ENCODE results near the gene LANCL1.
"Not testable (repeated sequence)": the region's sequence is repeated elsewhere in the genome, so short reads cannot be mapped to it uniquely, and the experiment has no call there.

LANCL1 gene

GRCh38 chr2:210460322-210461227 lies 16.0 kb downstream of the LANCL1 start:
- DNase-seq: peak in 29 of 56 donors; percentile 2 to 78 (median 25)

DNA sequence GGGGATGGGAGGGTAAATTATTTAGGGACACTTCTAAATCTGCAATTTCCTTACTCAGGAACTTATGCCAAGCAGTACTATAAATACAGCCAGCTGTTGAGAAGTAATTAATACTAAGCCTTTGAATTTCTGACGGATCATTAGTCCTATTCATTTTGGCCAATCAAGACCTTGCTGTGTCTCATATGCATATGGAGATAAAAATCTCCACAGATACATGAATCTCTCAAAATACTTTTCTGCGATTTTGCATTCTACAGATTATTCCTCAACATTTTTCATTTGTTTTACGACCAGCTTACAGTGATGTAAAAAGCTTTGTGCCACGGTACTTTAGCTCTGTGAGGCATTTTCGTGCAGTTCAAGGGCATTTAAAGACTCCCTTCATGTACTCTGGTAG lies 16.7 kb downstream of the LANCL1 start:
- DNase-seq: no peak

GRCh38 chr2:210459407-210459806 lies 17.2 kb downstream of the LANCL1 start:
- no peak for DNase-seq

DNA sequence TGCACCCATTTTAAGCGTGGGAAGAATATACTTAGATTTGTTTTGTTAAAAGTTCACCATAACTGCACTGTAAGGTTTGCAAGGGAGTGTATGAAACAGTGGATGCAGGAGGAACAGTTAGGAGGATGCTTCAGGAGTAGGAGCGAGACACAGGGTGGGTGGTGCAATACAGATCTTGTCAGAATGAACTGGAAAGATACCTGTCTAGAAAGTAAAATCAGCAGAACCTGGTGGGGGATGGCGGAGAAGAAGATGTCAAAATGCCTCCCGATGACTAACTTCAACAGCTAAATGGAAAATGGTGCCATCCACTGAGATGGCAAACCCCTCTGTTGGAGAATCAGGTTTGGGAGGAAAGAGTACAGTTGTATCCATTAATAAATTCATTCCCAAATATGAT lies 18.2 kb downstream of the LANCL1 start:
- no peak for DNase-seq

DNA sequence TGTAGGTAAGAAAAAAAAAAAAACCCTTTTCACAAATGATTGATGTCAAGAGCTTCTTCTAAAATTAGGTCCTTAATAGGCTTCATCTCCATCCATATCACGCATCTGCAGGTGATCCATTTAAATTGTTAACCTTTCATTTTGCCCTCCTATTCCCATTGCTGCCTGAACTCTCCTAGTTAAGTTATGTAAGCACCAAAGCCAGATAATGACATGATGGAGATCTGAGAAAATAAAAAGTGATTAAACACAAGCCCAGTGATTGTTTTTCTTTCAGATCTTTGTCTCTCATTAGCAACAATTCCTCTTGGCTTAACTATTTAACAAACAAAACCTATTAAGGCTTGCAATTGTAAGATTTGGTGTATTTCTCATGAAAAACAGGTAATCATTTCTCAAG lies 20.0 kb downstream of the LANCL1 start:
- no peak for DNase-seq

GRCh38 chr2:210454336-210454735 lies 22.2 kb downstream of the LANCL1 start:
- DNase-seq: peak in 2 of 56 donors; percentile 12 to 13

DNA sequence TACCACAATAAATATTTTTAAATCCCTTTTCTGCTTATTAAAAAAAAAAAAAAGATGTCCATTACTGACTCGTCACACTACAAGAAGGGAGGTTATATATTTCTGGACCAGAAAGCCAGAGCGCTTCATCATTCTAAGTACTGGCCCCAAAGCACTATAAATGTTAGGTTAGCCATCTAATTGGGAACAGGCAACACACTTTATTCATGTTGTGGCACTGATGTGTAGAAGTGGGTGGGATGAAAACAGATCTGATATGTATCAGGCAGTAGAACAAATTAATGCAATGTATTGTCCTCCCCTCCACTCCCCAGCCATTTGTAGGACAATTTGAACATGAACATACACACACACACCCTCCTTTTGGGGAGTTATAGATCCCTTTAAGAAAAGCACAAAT lies 24.4 kb downstream of the LANCL1 start:
- no peak for DNase-seq

DNA sequence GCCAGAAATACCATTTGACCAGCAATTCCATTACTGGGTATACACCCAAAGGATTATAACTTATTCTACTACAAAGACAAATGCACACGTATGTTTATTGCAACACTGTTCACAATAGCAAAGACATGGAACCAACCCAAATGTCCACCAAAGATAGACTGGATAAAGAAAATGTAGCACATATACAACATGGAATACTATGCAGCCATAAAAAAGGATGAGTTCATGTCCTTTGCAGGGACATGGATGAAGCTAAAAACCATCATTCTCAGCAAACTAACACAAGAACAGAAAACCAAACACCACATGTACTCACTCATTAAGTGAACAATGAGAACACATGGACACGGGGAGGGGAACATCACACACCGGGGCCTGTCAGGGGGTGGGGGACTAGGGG lies 25.6 kb downstream of the LANCL1 start:
- not testable (repeated sequence) for DNase-seq

DNA sequence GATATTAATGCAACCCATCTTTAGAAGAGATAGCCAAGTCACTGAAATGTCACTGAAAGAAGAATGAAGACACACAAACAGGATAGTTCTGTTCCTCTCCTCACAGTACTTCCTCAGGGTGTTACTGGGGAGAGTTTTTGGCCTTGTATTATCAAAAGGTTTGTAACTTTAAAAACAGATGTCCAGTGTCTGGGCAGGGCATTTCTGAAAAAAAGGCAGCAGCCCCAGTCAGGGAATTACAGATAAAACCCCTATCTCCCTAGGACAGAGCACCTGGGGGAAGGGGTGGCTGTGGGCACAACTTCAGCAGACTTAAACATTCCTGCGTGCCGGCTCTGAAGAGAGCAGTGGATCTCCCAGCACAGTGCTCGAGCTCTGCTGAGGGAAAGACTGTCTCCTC lies 30.8 kb downstream of the LANCL1 start:
- no peak for DNase-seq

- no peak for DNase-seq
Observed at GRCh38 chr2:210445116-210445707, 31.3 kb downstream of the LANCL1 start.

DNA sequence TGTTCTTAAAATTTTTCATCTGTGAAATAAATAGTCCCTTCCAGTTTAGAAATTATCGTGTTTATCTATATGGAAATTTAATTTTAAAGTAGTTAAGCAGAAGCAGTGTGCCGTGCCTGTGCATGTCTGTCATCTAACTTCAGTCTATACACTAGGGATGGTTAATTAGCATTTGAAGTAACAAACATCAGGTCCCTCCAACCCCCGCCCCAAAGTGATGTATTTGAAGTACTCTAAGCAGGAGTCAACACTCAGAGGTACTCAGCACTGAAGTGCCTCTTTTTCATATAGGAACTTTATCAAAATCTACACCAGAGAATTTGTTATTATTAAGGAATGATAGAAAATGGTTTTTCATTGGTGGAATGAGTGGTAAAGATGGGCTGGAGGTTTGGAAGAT lies 33.0 kb downstream of the LANCL1 start:
- DNase-seq: no peak

DNA sequence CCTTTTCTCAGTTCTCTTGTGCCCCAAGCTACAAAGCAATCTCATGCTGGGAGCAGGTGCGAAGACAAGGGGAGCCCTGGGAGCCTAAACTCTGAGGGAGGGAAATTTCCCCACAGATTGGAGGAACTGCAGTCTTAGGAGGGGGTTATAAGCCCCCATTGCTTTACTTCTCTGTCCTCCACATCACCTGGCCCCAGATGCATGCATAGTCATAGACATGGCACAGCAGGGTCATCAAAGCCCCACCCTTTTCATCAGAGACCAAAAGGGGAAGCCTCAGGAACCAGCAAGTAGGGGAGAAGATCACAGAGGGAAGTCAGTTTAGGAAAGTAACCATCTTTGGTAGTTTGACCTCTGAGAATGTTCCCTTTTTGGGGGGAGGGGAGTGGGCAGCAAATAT lies 33.7 kb downstream of the LANCL1 start:
- DNase-seq: no peak

- DNase-seq: no peak
Observed at GRCh38 chr2:210442457-210442856, 34.1 kb downstream of the LANCL1 start.

- DNase-seq: no peak
Observed at GRCh38 chr2:210440206-210440605, 36.4 kb downstream of the LANCL1 start.

DNA sequence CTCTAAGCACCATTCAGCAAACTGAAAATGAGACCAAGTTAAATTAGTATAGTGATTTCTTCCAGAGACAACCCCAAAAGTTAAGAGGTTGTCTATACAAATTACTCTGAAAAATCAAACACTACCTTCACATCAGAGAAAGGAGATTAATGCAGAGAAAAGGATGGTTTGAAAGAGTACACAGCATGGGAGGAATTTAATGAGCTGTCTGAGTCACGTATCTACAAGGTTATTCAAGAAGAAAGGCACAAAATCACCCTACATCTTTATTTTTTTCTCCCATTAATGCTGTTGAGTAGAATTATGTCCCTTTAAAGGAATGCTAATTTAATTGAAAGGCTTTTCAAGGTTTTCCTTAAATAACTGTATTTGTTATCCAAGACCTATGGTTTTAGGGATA lies 41.1 kb downstream of the LANCL1 start:
- no peak for DNase-seq

GRCh38 chr2:210432633-210433032 lies 43.9 kb downstream of the LANCL1 start:
- DNase-seq: no peak

DNA sequence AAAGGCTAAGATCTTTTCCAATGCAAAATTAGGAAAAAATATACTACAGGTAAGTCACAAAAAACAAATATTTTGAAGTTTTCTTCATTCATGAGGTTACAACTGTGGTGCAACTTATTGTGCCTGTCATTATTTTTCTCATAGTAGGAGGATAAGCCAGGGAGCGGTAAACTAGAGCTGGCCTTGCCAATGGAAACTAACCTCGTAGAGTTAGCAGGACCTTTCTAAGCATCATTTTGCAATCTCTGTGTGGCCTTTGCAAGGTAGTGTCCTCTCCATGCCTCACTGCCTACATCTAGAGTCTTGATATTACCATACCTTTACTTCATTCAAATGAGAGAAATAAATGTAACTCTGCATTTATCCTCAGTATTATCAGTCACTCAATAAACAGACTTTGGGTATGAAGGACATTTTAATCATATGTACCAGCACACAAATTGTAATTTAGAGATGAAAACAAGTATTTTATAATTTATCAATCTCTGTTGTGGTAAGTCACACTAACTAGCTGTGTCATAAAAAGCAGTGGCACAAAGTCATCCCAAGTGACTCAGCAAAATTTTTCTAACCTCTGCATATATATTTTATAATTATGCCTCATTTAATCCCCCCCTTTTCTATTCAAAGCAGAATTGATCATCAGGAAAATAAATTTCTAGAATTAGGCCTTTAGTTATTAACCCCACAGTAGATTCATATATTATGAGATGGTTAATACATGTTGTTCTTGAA lies 47.0 kb downstream of the LANCL1 start:
- DNase-seq: no peak

GRCh38 chr2:210428393-210429179 lies 48.0 kb downstream of the LANCL1 start:
- no peak for DNase-seq

GRCh38 chr2:210427309-210427708 lies 49.2 kb downstream of the LANCL1 start:
- not testable (repeated sequence) for DNase-seq

- DNase-seq: no peak
Observed at GRCh38 chr2:210422366-210422765, 54.2 kb downstream of the LANCL1 start.

DNA sequence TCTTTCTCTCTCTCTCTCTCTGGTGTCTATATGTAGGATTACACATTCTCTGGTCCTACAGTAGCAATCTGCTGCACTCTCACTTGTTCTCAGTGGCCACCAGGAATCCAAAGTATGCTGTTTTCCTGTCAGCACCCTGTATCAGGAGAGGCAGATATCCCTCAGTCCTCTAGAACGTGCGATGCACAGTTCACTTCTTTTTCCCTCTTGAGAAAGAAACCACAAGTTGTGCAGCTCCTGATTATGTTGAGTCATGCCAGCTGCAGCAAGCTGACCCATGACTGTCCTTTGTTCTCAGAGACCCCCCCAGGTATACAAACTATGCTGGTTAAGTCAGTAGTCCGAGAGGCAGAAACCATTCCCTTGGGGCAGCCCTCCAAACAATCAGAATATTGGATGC lies 54.6 kb downstream of the LANCL1 start:
- DNase-seq: no peak

Data from amygdala (tissue), 56 donors.